K562 (cell line): ENCODE results near the gene DDRGK1. TPM values are rescaled to one million over a fixed set of nuclear protein-coding genes. Genes with fewer than 3 reads are reported as not detected.

ENCODE experiments used
- ATAC-seq: fragments of 200-7000 bp; cut with Tn5 transposase; 3 replicates; pipeline ENCODE4 v1.9.1; 2020; ENCODE audit warnings: moderate library complexity
- BruUV-seq: library from RNA; stranded (reverse); fragments of 400-500 nt; replicated peaks from 2 replicates; lab custom pipeline; 2021; lab: Mats Ljungman, UMichigan
- CTCF ChIA-PET: fragments of 300-600 bp; formaldehyde crosslinking; extraction: SDS; loops from one replicate; lab custom pipeline; 2021; ENCODE audit warnings: low intra/inter-chr PET ratio; lab: Yijun Ruan, JAX
- POLR2A ChIA-PET: fragments of 300-600, 350-650 bp; sonication (Branson Sonifier 250); formaldehyde crosslinking; extraction: SDS; loops from one replicate; lab custom pipeline; 2021; ENCODE audit warnings: antibody characterized with exemption, inconsistent platforms; lab: Yijun Ruan, JAX
- DNase-seq, 4 experiments: peaks; one replicate each; pipeline versions ENCODE4 v3.0.0 to v3.0.0-alpha.2; 2011 to 2018; ENCODE audit warnings: low spot score in 3 of 4, mixed read lengths in 3 of 4; ENCODE audit errors: extremely low read depth in 1 of 4
- FAIRE-seq: peaks from 2 replicates; lab custom pipeline; 2011; peaks lifted over from hg19 to GRCh38; lab: Jason Lieb, UNC
- H2AFZ ChIP-seq: 2 replicates; pipeline ENCODE4 v1.6.0; 2011; ENCODE audit warnings: low read depth, low read length, control low read depth, inconsistent platforms
- H3K27ac ChIP-seq: fragments of 200-600 bp; 3 replicates; pipeline ENCODE4 v1.8.0; 2011; ENCODE audit warnings: low read depth, mild to moderate bottlenecking, control low read depth, inconsistent platforms, low read length, moderate library complexity, mixed read lengths; ENCODE audit errors: extremely low read depth
- H3K27me3 ChIP-seq, 2 experiments: fragments of 300-600 bp in 1 of 2; 2 replicates in 1 of 2; 3 replicates in 1 of 2; pipeline versions ENCODE4 v1.6.0 to v1.8.0; 2011; ENCODE audit warnings: inconsistent platforms in 2 of 2, low read length in 2 of 2, mild to moderate bottlenecking in 1 of 2, mixed read lengths in 1 of 2, moderate library complexity in 1 of 2; ENCODE audit not compliant: control insufficient read depth in 2 of 2, insufficient read depth in 2 of 2
- H3K36me3 ChIP-seq: fragments of 300-600 bp; 3 replicates; pipeline ENCODE4 v1.8.0; 2011; ENCODE audit warnings: mild to moderate bottlenecking, low read length, inconsistent platforms; ENCODE audit not compliant: control insufficient read depth, insufficient read depth
- H3K4me1 ChIP-seq, 2 experiments: fragments of 200-600 bp in 1 of 2; replicated peaks in 1 of 2; 2 replicates in 1 of 2; 3 replicates in 1 of 2; pipeline versions ENCODE4 v1.5.1 to v1.8.0; 2011; ENCODE audit warnings: inconsistent platforms in 2 of 2, low read length in 2 of 2, mild to moderate bottlenecking in 1 of 2, mixed read lengths in 1 of 2, moderate library complexity in 1 of 2; ENCODE audit not compliant: control insufficient read depth in 2 of 2, insufficient read depth in 2 of 2
- H3K4me2 ChIP-seq: 2 replicates; pipeline ENCODE4 v1.6.1; 2011; ENCODE audit warnings: low read length, control low read depth, inconsistent platforms, mixed read lengths; ENCODE audit not compliant: insufficient read depth
- H3K4me3 ChIP-seq: fragments of 200-600 bp; sonication (generic), shearing (Covaris generic); 2 replicates; pipeline ENCODE4 v1.5.1; 2016; ENCODE audit warnings: control low read depth, inconsistent platforms
- H3K79me2 ChIP-seq: fragments of 200-600 bp; 3 replicates; pipeline ENCODE4 v1.8.0; 2011; ENCODE audit warnings: low read length, inconsistent platforms; ENCODE audit not compliant: control insufficient read depth, insufficient read depth
- H3K9ac ChIP-seq, 2 experiments: 2 replicates each; pipeline versions ENCODE4 v1.6.0 to v1.6.1; 2011; ENCODE audit warnings: low read depth in 2 of 2, low read length in 2 of 2, control low read depth in 1 of 2, inconsistent platforms in 1 of 2, mild to moderate bottlenecking in 1 of 2, mixed read lengths in 1 of 2; ENCODE audit not compliant: insufficient read depth in 1 of 2
- H3K9me1 ChIP-seq: one replicate; pipeline ENCODE4 v1.6.0; 2011; ENCODE audit warnings: inconsistent platforms, mild to moderate bottlenecking, low read length, moderate library complexity; ENCODE audit not compliant: control insufficient read depth, insufficient read depth
- H3K9me3 ChIP-seq: replicated peaks from 2 replicates; pipeline ENCODE4 v1.5.1; 2011; ENCODE audit warnings: low read depth, low read length, inconsistent platforms; ENCODE audit not compliant: control insufficient read depth, insufficient read depth
- H4K20me1 ChIP-seq: replicated peaks from 2 replicates; pipeline ENCODE4 v1.6.1; 2011; ENCODE audit warnings: low read length, inconsistent platforms, mixed read lengths; ENCODE audit not compliant: control insufficient read depth, insufficient read depth
- ATF7 ChIP-seq: fragments of 450-650 bp; IDR thresholded peaks from 2 replicates; pipeline ENCODE4 v1.7.1; 2014; ENCODE audit warnings: mild to moderate bottlenecking, moderate library complexity
- CEBPB ChIP-seq: fragments of 450-650 bp; IDR thresholded peaks from 2 replicates; pipeline ENCODE4 v1.6.1; 2016; ENCODE audit warnings: missing genetic modification characterization, missing compliant biosample characterization
- CEBPG ChIP-seq, 3 experiments: fragments of 200-800 bp in 1 of 3; sonication (Bioruptor generic) in 1 of 3; sonication (generic) in 1 of 3; formaldehyde crosslinking in 1 of 3; IDR thresholded peaks in 2 of 3; conservative IDR thresholded peaks in 1 of 3; 2 replicates each; pipeline versions ENCODE4 v1.6.1 to v1.8.0; 2016 to 2022; ENCODE audit warnings: missing compliant biosample characterization in 2 of 3, missing genetic modification characterization in 2 of 3, mild to moderate bottlenecking in 1 of 3, missing genetic modification reagents in 1 of 3
- IRF9 ChIP-seq: fragments of 450-650 bp; IDR thresholded peaks from 2 replicates; pipeline ENCODE4 v1.6.1; 2016; ENCODE audit warnings: missing biosample characterization, missing genetic modification characterization
- LCOR ChIP-seq: sonication (generic); formaldehyde crosslinking; IDR thresholded peaks from 2 replicates; pipeline ENCODE4 v1.8.0; 2022; ENCODE audit warnings: mild to moderate bottlenecking, missing genetic modification reagents
- MEIS2 ChIP-seq: fragments of 450-650 bp; IDR thresholded peaks from 2 replicates; pipeline ENCODE4 v1.6.1; 2014; ENCODE audit warnings: mild to moderate bottlenecking; ENCODE audit not compliant: partially characterized antibody
- PBX2 ChIP-seq, 2 experiments: IDR thresholded peaks in 1 of 2; conservative IDR thresholded peaks in 1 of 2; 2 replicates each; pipeline ENCODE4 v1.6.1; 2016; ENCODE audit warnings: low read depth in 2 of 2, mild to moderate bottlenecking in 1 of 2, missing compliant biosample characterization in 1 of 2, missing genetic modification characterization in 1 of 2, moderate library complexity in 1 of 2
- WGBS: fragments of 100-300 bp; shearing (Covaris generic); methylation state at CpG from one replicate; pipeline ENCODE4 v1.1.6; 2016; ENCODE audit warnings: low coverage, mixed read lengths; ENCODE audit not compliant: insufficient coverage; ENCODE audit errors: missing lambda C conversion rate; 5-methylcytosine and 5-hydroxymethylcytosine counted together
- in situ Hi-C: fragments of 300-500 bp; cut with MboI; formaldehyde crosslinking; loops from 4 replicates; pipeline ENCODE4 v1.15.0; 2018; ENCODE audit warnings: inconsistent platforms, mixed read lengths
- intact Hi-C: fragments of 100-400 bp; cut with micrococcal nuclease; formaldehyde crosslinking; loops from 2 replicates; pipeline ENCODE4 v1.14.2; 2022
- polyA plus RNA-seq, 8 experiments: library from polyadenylated mRNA; depleted of rRNA in 4 of 8; stranded (reverse) in 5 of 8; unstranded in 3 of 8; fragments of >200 nt; fragmentation: Nextera tagmentation in 2 of 8; fragmentation: Illumina TruSeq in 1 of 8; extraction: Ambion mirVana in 2 of 8; extraction: Trizol in 1 of 8; gene quantifications; 2 replicates each; pipeline versions ENCODE4 v1.2.1 to v1.2.3, GENCODE V29; 2011 to 2014; ENCODE audit warnings: inconsistent platforms in 1 of 8, missing spikeins in 1 of 8
- total RNA-seq, 7 experiments: library from RNA; depleted of rRNA in 6 of 7; stranded (reverse); fragments of >200 nt in 6 of 7; fragmentation: Illumina TruSeq in 2 of 7; extraction: Trizol in 2 of 7; gene quantifications; 2 replicates each; pipeline versions ENCODE4 v1.2.1 to v1.2.3, GENCODE V29; 2011 to 2021; ENCODE audit warnings: low replicate concordance in 1 of 7

Gene DDRGK1
- total and polyA plus RNA-seq, 9 of the 15 experiments (the other 6 are each of a cell fraction or from before 2014, with no cell fraction given), result 2.3 to 54.4 (median 29.1) TPM

GRCh38 chr20:3243718-3244358 is 39.4 kb upstream of the DDRGK1 start:
- Histone ChIP-seq H3K27ac (no peak overlapping the region), H3K36me3 (no peaks in the 10 kb centered on the region), H2AFZ (no peak overlapping the region), H3K9me3 (no peaks in the 10 kb centered on the region), H3K4me2 (no peak overlapping the region), H3K4me3 (no peak overlapping the region), H3K27me3 (peaks cover 8 to 42% of the 10 kb centered on the region in 2 experiments; a peak in 3 of 5 replicates), H3K4me1 (peaks cover 0 to 20% of the 10 kb centered on the region in 2 experiments; a peak in 3 of 5 replicates), H3K9me1 (no peaks in the 10 kb centered on the region), H3K9ac (peak overlapping the region in 1 of 2 experiments; percentile 9; a peak in 1 of 4 replicates), H3K79me2 (no peaks in the 10 kb centered on the region), H4K20me1 (no peaks in the 10 kb centered on the region; the same call in 1 of the 2 replicates)
- WGBS, result 5% methylated on average over 10 of the region's 11 CpGs
- CTCF ChIA-PET, result no interaction called here
- intact Hi-C loops, result no loop called here
- BruUV-seq, result no TSS peak
- ATAC-seq (no peak; the same call in 2 of the 3 replicates), DNase-seq (peak in 1 of 4 experiments; percentile 20), FAIRE-seq (no peak)
- TF ChIP-seq CEBPB (tag) (0 out of 2 replicates have a peak, but pooled peaks have one; percentile 6), IRF9 (no peak), PBX2 (CRISPR knock-in tag; IDR thresholded peaks at IDR 0.05; ENCODE audit: low read depth) (no peak), PBX2 (tag; conservative IDR thresholded peaks at IDR 0.05; ENCODE audit: low read depth) (peak; percentile 66), LCOR (CRISPR knock-in tag) (no peak), ATF7 (no peak), CEBPG (CRISPR knock-in tag; IDR thresholded peaks at IDR 0.05) (no peak), CEBPG (tag; conservative IDR thresholded peaks at IDR 0.05 in 1 of 2, IDR thresholded peaks at IDR 0.05 in 1 of 2) (0 out of 4 replicates have a peak, but pooled peaks of 1 of the 2 experiments have one; percentile 12), MEIS2 (peak; percentile 56)
- in situ Hi-C loops, result no loop called here
- POLR2A ChIA-PET, result interaction anchor here (0.6 kb wide), 1 partner anchor 11 kb away, joined by 3 read pairs; no protein-coding TSS in a partner anchor
